ENCODE data around the gene POGLUT3. TPM values are rescaled to one million over a fixed set of nuclear protein-coding genes. Genes with fewer than 3 reads are reported as not detected.

POGLUT3 gene
- total RNA-seq, 6 experiments from 2014 or later: 24.1 to 50.4 (median 43.3) TPM

- Mint-ChIP-seq H3K36me3 (ENCODE audit: low read depth) (no peaks in the 10 kb centered on the region), H3K9me3 (no peaks in the 10 kb centered on the region), H3K4me1 (ENCODE audit: low read depth) (peaks cover 46% of the 10 kb centered on the region), H3K27me3 (ENCODE audit: insufficient read depth) (peaks cover 2% of the 10 kb centered on the region), H3K27ac (peak overlapping the region; percentile 67), H3K4me3 (peak overlapping the region; percentile 61)
- no peak for TF ChIP-seq CTCF (IDR thresholded peaks at IDR 0.05)
- no peak for DNase-seq
These were observed 2.5 kb upstream of the POGLUT3 start for GRCh38 chr11:108500721-108501120.

- TF ChIP-seq CTCF (IDR thresholded peaks at IDR 0.05): no peak
- no peak for DNase-seq
- no peaks in the 10 kb centered on the region for H3K36me3 Mint-ChIP-seq (ENCODE audit: low read depth)
- no peaks in the 10 kb centered on the region for H3K9me3 Mint-ChIP-seq
- H3K4me1 Mint-ChIP-seq (ENCODE audit: low read depth): peaks cover 46% of the 10 kb centered on the region
- no peak overlapping the region for H3K27ac Mint-ChIP-seq
- H3K27me3 Mint-ChIP-seq (ENCODE audit: insufficient read depth): peaks cover 2% of the 10 kb centered on the region
- H3K4me3 Mint-ChIP-seq: no peak overlapping the region; the same call in 1 of the 2 replicates
These were observed 2.0 kb upstream of the POGLUT3 start for GRCh38 chr11:108500169-108500568.

GRCh38 chr11:108498816-108499408 is 728 bp upstream of the POGLUT3 start:
- Mint-ChIP-seq H3K4me1 (ENCODE audit: low read depth) (peaks cover 46% of the 10 kb centered on the region), H3K27me3 (ENCODE audit: insufficient read depth) (peaks cover 2% of the 10 kb centered on the region), H3K36me3 (ENCODE audit: low read depth) (peaks cover 7% of the 10 kb centered on the region; the same call in 1 of the 2 replicates), H3K4me3 (peak overlapping the region; percentile 83), H3K9me3 (no peaks in the 10 kb centered on the region), H3K27ac (peak overlapping the region; percentile 90)
- DNase-seq: no peak
- no peak for TF ChIP-seq CTCF (IDR thresholded peaks at IDR 0.05)

GRCh38 chr11:108497317-108498045 is 703 bp downstream of the POGLUT3 start:
- H3K4me1 Mint-ChIP-seq (ENCODE audit: low read depth): peaks cover 46% of the 10 kb centered on the region

GRCh38 chr11:108496643-108497256 is 1.4 kb downstream of the POGLUT3 start:
- Mint-ChIP-seq H3K27me3 (ENCODE audit: insufficient read depth) (peaks cover 2% of the 10 kb centered on the region), H3K36me3 (ENCODE audit: low read depth) (peaks cover 7% of the 10 kb centered on the region; the same call in 1 of the 2 replicates), H3K9me3 (no peaks in the 10 kb centered on the region), H3K4me3 (peak overlapping the region; percentile 97), H3K27ac (peak overlapping the region; percentile 100), H3K4me1 (ENCODE audit: low read depth) (peaks cover 43% of the 10 kb centered on the region)
- DNase-seq: no peak
- no peak for TF ChIP-seq CTCF (IDR thresholded peaks at IDR 0.05)

More at GRCh38 chr11:108497317-108498045, 703 bp downstream of the POGLUT3 start:
- Mint-ChIP-seq H3K36me3 (ENCODE audit: low read depth) (peaks cover 7% of the 10 kb centered on the region; the same call in 1 of the 2 replicates), H3K9me3 (no peaks in the 10 kb centered on the region), H3K4me3 (peak overlapping the region; percentile 97), H3K27me3 (ENCODE audit: insufficient read depth) (peaks cover 2% of the 10 kb centered on the region), H3K27ac (peak overlapping the region; percentile 100)
- TF ChIP-seq CTCF (IDR thresholded peaks at IDR 0.05): no peak
- DNase-seq: peak; percentile 98

Measured in HFFc6 (cell line).